HG03460 (cell line): ENCODE measurements around the gene ZFPM1.

Experiments used
- ATAC-seq: cut with Tn5 transposase; IDR thresholded peaks from one replicate; pipeline ENCODE4 v1.9.1; 2021; ENCODE audit not compliant: unreplicated experiment

The ZFPM1 gene

DNA sequence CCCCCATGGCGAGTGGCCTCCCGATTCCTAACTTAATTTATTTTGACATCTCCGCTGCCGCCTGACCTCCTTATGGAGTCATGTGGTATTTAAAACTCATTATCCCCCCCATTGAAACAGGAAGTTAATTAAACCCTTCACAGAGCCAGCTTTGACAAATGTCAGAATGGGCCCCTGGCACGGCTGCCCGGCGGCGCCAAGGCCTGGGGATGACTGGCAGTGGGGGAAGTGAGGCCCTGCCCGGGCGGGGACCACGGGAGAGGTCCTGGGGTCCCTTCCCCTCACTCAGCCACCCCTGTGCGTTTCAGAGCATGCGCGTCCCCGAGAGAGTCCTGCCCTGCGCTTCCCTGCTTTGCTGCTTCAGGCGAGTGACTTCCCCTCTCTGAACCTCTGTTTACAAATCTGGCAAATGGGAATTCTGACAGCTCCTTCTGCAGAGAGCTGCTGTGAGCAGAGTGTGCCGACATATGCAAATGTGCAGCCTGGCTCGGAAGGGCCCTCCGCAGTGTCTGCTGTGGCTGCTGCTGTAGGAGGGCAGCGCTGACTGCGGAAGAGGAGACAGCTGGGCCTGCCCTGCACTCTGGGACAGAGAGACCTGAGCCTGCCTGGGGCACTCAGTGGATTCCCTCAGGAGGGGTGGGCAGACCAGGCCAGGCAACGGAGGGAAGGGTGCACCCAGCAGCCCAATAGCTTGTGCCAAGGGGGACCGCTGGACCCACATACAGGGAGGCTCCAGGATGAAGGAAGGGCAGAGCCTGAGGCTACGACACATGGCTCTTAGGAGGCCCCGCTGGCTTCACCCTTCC lies 4.4 kb upstream of the ZFPM1 start:
- no peak for ATAC-seq

DNA sequence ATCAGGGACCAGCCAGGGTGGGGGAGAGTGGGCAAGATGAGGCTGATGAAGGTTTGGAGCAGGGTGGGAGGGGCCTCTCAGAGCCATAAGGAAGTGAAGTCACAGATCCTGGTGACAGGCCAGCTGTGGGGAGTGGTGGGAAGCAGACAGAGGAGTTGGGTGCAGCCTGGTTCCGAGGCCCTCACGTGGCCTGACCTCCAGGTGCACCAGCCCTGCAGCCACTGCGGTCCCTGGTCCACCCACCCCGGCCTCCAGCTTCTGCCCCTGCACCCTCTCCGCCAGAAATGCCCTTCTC lies 3.9 kb upstream of the ZFPM1 start:
- no peak for ATAC-seq

- ATAC-seq, result no peak
These were observed 1.2 kb upstream of the ZFPM1 start for GRCh38 chr16:88451586-88452481.

- peak; percentile 47 for ATAC-seq
These were observed 431 bp upstream of the ZFPM1 start for GRCh38 chr16:88452482-88453216.

- no peak for ATAC-seq
These were observed 787 bp downstream of the ZFPM1 start for GRCh38 chr16:88453611-88454522.

DNA sequence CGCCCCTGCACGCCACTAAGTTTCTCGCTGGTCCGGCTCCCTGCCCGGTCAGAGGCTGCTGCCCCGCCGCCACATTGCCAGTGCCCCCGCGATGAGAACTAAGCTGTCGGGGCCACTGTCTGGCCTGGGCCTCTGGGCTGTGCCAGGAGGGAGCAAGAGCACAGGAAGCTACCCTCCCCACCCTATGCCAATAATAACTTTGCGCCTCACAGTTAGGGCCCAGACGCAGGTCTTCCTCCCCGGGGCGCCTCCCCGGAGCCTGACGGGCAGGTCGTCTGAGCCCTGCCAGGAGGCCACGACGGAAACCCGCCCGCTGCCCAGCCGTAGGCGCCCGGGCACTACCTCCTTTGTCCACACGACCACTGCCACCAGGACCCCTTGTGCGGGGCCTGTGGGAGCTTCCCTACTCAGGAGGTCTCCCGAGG lies 1.5 kb downstream of the ZFPM1 start:
- no peak for ATAC-seq

DNA sequence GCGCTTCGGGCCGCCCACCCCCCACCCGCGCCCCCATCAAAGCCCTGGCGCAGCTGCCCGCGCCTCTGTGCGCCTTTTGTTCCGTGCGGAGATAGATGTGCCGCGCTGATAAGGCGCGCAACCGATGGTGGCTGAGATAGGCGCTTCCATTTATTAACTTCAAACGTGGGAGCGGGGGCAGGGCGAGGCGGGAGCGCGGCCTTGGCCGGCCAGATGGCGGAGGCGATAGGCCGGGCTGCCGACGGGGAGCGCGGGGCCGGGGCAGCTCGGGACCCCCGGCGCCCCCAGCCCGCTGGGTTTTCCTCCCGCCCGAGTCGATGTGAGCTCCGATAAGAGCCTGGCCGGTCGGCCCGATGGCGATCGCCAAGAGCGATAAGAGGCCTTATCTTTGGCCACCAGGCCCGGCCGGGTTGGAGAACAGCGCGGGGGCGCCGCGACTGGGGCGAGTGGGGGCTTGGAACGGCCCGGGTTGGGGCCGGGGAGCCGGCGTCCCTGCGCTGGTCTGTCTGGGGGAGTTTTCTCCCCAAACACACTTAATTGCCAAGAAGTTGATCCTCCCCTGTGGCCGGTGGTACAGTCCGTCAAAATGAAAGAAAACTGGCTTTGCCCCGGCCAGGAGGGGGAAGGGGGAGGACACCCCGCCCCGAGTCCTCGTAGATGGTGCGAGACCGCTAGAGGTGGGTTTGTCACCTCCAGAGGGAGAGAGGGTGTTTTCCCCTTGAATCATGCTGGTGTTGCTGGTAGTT lies 2.7 kb downstream of the ZFPM1 start:
- ATAC-seq, result no peak

DNA sequence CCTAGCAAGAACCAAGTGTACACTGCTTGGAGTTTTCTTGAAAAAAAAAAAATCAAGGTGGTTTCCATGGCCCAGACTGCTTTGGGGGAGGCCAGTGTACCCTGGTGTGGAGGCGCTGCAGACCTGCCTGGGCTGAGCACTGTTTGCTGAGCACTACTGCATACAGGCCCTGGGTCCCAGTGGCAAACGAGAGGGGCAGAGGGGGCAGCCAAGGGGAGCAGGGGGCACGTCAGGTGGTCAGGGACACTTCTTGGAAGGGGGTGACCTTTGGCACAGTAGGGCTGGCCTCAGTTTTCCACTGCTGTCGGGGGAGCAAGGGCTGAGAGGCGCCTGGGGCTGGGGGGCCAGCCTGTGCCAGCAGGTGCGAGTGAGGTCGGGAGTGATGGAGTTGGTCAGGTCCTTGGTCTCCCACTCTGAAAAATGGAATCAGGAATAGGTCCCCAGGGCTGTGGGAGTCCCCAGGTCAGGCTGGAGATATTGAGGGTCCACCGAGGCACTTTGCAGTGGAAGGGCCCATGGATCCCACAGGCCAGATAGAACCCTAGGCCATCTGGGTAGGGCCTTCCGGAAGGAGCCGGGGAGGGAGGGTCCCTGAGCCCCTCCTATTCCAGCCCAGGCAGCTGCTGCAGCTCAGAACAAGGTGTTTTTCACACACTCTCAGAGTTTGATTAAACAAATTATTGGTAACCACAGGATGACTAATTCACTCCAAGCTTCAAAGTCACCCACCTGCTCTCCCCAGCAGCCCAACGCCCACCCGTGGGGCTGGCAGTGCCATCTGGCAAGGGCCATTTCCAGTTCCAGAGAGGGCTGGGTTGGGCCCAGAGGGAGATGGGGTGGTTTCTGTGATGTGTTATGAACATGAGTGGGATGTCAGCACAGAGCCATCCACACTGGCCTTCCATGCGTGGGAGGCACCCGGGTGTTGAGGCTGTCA lies 3.5 kb downstream of the ZFPM1 start:
- ATAC-seq, result no peak

DNA sequence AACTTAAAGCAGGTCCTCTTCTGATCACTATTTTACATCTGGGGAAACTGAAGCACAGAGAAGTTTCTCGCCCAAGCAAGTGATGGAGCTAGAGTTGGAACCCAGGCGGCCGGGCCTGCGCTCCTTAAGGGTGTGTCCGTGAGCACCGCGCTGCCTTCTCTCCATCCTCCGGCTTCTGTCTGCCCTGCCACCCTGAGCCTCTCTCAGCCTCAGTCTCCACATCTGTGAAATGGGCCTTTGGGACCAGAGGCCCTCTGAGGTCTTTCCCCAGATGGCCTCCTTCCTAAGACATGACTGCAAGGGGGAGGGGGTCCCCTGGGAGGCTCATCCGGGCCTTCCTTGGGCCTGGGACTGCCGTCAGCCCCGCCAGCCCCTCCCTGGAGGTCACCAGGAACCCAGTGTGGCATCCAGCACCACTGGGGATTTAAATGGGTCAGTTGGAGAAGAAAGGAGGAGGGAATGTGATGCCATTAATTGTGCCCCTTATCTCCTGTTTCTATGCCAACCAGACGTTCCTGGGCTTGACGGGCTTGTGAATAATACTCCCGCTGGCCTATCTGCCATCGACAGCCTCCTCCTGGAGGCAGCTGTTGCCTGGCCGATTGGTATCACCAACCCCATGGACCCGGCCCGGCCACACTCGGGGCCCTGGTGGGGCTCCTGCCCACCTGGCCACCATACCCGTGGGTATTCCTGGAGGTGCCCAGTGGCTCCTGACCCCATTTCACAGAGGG lies 5.1 kb downstream of the ZFPM1 start:
- no peak for ATAC-seq

- no peak for ATAC-seq
These were observed 5.7 kb downstream of the ZFPM1 start for GRCh38 chr16:88458773-88459235.

DNA sequence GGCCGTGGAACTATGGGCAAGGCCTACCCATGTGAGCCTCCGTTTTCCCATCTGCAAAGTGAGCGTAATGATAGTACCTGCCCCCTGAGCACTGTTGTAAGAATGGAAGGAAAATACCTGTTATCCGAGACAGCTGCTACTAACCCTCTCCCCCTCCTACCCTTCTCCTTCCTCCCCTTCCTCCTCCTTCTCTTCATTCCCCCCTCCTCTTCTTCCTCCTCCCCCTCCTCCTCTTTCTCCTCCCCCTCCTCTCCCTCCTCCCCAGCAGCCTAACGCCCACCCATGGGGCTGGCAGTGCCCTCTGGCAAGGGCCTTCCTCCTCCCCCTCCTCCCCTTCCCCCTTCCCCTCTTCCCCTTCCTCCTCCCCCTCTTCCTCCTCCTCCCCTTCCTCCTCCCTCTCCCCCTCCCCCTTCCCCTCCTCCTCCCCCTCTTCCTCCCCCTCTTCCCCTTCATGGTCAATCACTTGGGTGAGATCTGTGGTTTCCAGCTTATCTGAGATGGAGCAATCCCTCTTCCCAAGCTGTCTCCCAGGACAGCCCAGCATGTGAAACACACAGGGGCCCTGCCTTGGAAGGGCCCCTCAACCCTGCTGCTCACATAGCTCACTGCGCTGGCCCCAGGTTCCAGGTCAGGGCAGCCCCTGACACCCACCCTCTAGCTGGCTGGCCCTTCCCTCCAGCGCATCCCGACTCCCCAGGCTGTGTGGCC lies 6.4 kb downstream of the ZFPM1 start:
- ATAC-seq, result no peak

GRCh38 chr16:88460496-88461330 lies 7.6 kb downstream of the ZFPM1 start:
- no peak for ATAC-seq

DNA sequence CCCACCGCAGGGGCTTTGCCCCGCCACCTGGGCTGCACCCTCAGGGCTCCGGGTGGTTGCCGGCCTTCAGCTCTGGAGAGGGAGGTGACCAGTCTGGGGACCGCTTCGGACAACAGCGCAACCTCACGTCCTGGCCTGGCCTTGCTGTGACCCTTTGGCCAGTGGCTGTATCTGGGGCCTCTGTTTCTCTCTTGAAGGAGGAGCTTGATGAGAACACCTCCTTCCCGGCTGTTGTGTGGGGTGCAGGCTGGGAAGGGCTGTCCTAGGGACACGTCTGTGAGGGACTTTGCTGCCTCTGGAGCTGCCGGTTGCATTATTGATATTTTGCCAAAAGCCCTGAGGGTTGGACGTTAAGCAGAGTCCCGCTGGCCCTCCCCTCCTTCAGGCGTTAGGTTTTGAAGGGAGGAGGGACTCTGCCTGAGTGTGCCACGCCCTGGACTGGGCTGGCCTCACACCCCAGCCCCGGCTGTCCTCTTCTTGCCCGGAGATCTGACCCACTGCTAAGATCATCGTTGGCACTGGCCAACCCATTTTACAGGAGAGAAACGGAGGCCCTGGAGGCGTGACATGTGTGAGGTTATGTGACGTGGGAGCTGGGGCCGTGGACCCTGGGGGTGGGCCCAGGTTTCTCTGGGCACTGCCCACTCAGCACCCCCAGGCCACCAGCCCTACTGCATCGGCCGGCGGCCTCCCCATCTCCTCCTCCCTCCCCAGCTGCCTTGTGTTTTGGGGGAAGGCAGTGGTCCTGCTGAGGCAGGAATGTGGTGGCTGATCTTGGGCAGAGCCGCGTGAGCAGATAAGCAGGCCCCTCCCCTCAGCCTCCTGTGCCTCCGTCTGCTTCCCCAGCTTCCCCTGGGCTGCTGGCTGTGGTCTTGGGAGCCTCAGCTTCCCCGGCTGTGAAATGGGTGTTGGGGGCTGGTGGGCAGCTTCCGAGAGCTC lies 8.5 kb downstream of the ZFPM1 start:
- ATAC-seq, result no peak

- ATAC-seq, result no peak
These were observed 9.3 kb downstream of the ZFPM1 start for GRCh38 chr16:88462396-88462795.

- no peak for ATAC-seq
These were observed 10.3 kb downstream of the ZFPM1 start for GRCh38 chr16:88463411-88463810.
